OCI-LY3 (cell line): ENCODE results near the gene ABCF2.

Experiments
- H2AFZ ChIP-seq: fragments of 200-600, 300-600 bp; shearing (Covaris generic); 2 replicates; pipeline ENCODE4 v1.6.0; 2014; ENCODE audit warnings: antibody characterized with exemption, low read depth, low read length
- H3K27ac ChIP-seq: fragments of 200-600, 300-600 bp; sonication (generic); 2 replicates; pipeline ENCODE4 v1.5.1; 2014; ENCODE audit warnings: mild to moderate bottlenecking, low read length, moderate library complexity, mixed read lengths
- H3K27me3 ChIP-seq: fragments of 200-600, 300-600 bp; sonication (generic); 2 replicates; pipeline ENCODE4 v1.6.1; 2014; ENCODE audit warnings: low read depth, low read length, mixed read lengths
- H3K36me3 ChIP-seq: fragments of 200-600, 300-600 bp; sonication (generic); replicated peaks from 2 replicates; pipeline ENCODE3; 2014; ENCODE audit warnings: low read depth, low read length, mixed read lengths
- H3K4me1 ChIP-seq: fragments of 300-600, 200-600 bp; sonication (generic); 2 replicates; pipeline ENCODE4 v1.6.1; 2014; ENCODE audit warnings: low read length, mixed read lengths
- H3K4me2 ChIP-seq: fragments of 200-600, 300-600 bp; sonication (generic); 2 replicates; pipeline ENCODE4 v1.6.1; 2014; ENCODE audit warnings: low read length, mixed read lengths
- H3K4me3 ChIP-seq: fragments of 300-600, 200-600 bp; sonication (generic); 2 replicates; pipeline ENCODE4 v1.5.1; 2014; ENCODE audit warnings: antibody characterized with exemption, mild to moderate bottlenecking, low read length, moderate library complexity
- H3K79me2 ChIP-seq: fragments of 300-600, 200-600 bp; shearing (Covaris generic); 2 replicates; pipeline ENCODE4 v1.6.1; 2014; ENCODE audit warnings: mild to moderate bottlenecking, low read length, mixed read lengths
- H3K9ac ChIP-seq: fragments of 300-600, 200-600 bp; shearing (Covaris generic); 2 replicates; pipeline ENCODE4 v1.6.0; 2014; ENCODE audit warnings: mild to moderate bottlenecking, low read length, moderate library complexity
- H3K9me3 ChIP-seq: fragments of 200-600, 300-600 bp; shearing (Covaris generic); 2 replicates; pipeline ENCODE4 v1.6.1; 2014; ENCODE audit warnings: low read length, mixed read lengths; ENCODE audit not compliant: insufficient read depth
- H4K20me1 ChIP-seq: fragments of 200-600, 300-600 bp; sonication (generic); 2 replicates; pipeline ENCODE4 v1.6.1; 2016; ENCODE audit warnings: low read length, mixed read lengths; ENCODE audit not compliant: insufficient read depth
- EZH2phosphoT487 ChIP-seq: fragments of 200-600 bp; shearing (Covaris generic); IDR thresholded peaks from 2 replicates; pipeline ENCODE4 v1.6.1; 2018; ENCODE audit warnings: antibody characterized with exemption, mixed run types, low read depth
- TF ChIP-seq, protein P1 (sequence below): fragments of 200-600, 300-600 bp; sonication (generic); IDR thresholded peaks from 2 replicates; pipeline ENCODE4 v1.5.1; 2014; ENCODE audit warnings: antibody characterized with exemption, low read length, low read depth

Gene ABCF2

DNA sequence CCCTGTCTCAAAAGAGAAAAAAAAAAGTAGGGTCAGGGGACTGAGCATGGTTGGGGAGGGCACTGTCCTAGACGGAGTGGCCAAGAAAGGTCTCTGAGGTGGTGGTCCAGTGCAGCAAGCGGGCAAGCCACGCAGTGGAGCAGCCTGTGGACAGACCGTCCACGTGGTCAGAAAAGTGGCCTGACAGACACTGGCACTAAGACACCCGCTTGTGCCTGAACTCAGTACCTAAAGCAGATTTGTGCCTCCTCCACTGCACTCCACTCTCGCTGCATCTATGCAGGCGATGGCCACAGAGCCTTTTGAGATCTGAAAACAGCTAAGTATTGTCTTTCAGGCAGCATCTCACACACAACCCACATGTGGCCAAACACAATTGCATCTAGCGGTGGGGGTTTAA, 48.8 kb downstream of the ABCF2 start:
- H3K4me2 ChIP-seq: no peak overlapping the region
- H3K9ac ChIP-seq: no peak overlapping the region
- H3K4me3 ChIP-seq: no peak overlapping the region
- H3K27ac ChIP-seq: no peak overlapping the region
- no peaks in the 10 kb centered on the region for H3K79me2 ChIP-seq
- peaks cover 60% of the 10 kb centered on the region for H3K27me3 ChIP-seq
- no peaks in the 10 kb centered on the region for H3K36me3 ChIP-seq
- peaks cover 4% of the 10 kb centered on the region; the same call in 1 of the 2 replicates for H4K20me1 ChIP-seq
- no peak overlapping the region for H2AFZ ChIP-seq
- no peaks in the 10 kb centered on the region for H3K9me3 ChIP-seq
- no peak for TF ChIP-seq EZH2phosphoT487
- TF ChIP-seq, protein P1, sequence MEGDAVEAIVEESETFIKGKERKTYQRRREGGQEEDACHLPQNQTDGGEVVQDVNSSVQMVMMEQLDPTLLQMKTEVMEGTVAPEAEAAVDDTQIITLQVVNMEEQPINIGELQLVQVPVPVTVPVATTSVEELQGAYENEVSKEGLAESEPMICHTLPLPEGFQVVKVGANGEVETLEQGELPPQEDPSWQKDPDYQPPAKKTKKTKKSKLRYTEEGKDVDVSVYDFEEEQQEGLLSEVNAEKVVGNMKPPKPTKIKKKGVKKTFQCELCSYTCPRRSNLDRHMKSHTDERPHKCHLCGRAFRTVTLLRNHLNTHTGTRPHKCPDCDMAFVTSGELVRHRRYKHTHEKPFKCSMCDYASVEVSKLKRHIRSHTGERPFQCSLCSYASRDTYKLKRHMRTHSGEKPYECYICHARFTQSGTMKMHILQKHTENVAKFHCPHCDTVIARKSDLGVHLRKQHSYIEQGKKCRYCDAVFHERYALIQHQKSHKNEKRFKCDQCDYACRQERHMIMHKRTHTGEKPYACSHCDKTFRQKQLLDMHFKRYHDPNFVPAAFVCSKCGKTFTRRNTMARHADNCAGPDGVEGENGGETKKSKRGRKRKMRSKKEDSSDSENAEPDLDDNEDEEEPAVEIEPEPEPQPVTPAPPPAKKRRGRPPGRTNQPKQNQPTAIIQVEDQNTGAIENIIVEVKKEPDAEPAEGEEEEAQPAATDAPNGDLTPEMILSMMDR: no peak
- H3K4me1 ChIP-seq: no peaks in the 10 kb centered on the region

DNA sequence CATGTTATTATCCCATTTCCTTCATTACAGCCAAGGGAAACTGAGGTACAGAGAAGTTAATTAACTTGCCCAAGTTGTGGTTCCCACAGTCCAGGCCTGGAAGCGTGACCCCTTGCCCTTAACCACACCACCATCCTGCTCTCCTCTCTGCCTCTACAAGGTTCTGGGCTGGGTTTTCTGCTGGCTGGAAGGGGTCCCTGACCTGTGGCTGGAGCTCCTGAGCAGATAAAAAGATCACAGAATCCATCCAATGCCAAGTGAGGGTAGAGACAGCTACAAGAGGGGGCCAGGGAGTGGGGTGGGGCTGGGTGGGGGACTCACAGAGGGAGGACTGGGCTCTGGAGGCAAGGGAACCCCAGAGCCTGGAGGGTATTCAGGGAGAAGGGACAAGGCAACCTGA, 49.7 kb downstream of the ABCF2 start:
- no peak overlapping the region for H2AFZ ChIP-seq
- H4K20me1 ChIP-seq: peaks cover 4% of the 10 kb centered on the region; the same call in 1 of the 2 replicates
- no peak overlapping the region for H3K9ac ChIP-seq
- H3K4me3 ChIP-seq: no peak overlapping the region
- H3K4me2 ChIP-seq: no peak overlapping the region
- H3K27ac ChIP-seq: no peak overlapping the region
- TF ChIP-seq, protein P1: no peak
- TF ChIP-seq EZH2phosphoT487: no peak
- H3K9me3 ChIP-seq: no peaks in the 10 kb centered on the region
- H3K4me1 ChIP-seq: peaks cover 2% of the 10 kb centered on the region
- H3K36me3 ChIP-seq: no peaks in the 10 kb centered on the region
- peaks cover 57% of the 10 kb centered on the region for H3K27me3 ChIP-seq
- H3K79me2 ChIP-seq: no peaks in the 10 kb centered on the region

DNA sequence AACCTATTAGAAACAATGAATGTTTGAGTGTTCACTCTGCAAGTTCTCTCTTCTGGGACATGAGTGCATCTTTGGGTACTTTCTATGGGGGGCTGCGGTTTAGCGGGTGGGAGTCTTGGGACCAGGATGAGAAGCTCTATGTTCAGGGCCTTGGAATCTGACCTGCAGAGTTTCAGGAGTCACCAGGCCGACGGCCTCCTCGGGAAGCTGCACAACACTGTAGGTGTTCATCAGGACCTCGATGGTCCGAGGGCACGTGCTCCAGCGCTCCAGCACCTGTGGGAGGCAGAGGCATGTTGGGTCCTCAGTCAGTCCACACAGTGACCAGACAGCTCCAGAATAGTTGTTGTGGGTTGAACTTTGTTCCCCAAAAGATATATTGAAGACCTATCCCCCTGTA, 50.6 kb downstream of the ABCF2 start:
- Histone ChIP-seq H4K20me1 (peaks cover 4% of the 10 kb centered on the region; the same call in 1 of the 2 replicates), H3K27ac (no peak overlapping the region), H3K4me1 (peaks cover 7% of the 10 kb centered on the region), H3K4me3 (no peak overlapping the region), H3K9me3 (no peaks in the 10 kb centered on the region), H2AFZ (no peak overlapping the region), H3K36me3 (no peaks in the 10 kb centered on the region), H3K9ac (no peak overlapping the region), H3K4me2 (no peak overlapping the region), H3K79me2 (no peaks in the 10 kb centered on the region), H3K27me3 (peaks cover 61% of the 10 kb centered on the region)
- TF ChIP-seq, protein P1: no peak
- no peak for TF ChIP-seq EZH2phosphoT487

- H2AFZ ChIP-seq: no peak overlapping the region
- no peak for TF ChIP-seq EZH2phosphoT487
- TF ChIP-seq, protein P1: no peak
- peaks cover 7% of the 10 kb centered on the region for H3K4me1 ChIP-seq
- no peak overlapping the region for H3K4me3 ChIP-seq
- peaks cover 66% of the 10 kb centered on the region for H3K27me3 ChIP-seq
- H3K9ac ChIP-seq: no peak overlapping the region
- H4K20me1 ChIP-seq: peaks cover 4% of the 10 kb centered on the region; the same call in 1 of the 2 replicates
- no peaks in the 10 kb centered on the region for H3K36me3 ChIP-seq
- no peak overlapping the region for H3K27ac ChIP-seq
- no peaks in the 10 kb centered on the region for H3K9me3 ChIP-seq
- H3K79me2 ChIP-seq: no peaks in the 10 kb centered on the region
- no peak overlapping the region for H3K4me2 ChIP-seq
These were observed 51.2 kb downstream of the ABCF2 start for GRCh38 chr7:151175793-151176311.
